H1 (cell line): Measurements from ENCODE around the gene SLC35F3. TPM values are rescaled to one million over a fixed set of nuclear protein-coding genes. Genes with fewer than 3 reads are reported as not detected.

ENCODE experiments used
- CTCF ChIA-PET: fragments of 300-600 bp; sonication (Branson Sonifier 250); formaldehyde crosslinking; loops from one replicate; lab custom pipeline; 2021; ENCODE audit not compliant: partially characterized antibody; lab: Charles Lee
- POLR2A ChIA-PET: fragments of 300-600 bp; sonication (Branson Sonifier 250); formaldehyde crosslinking; loops from one replicate; lab custom pipeline; 2021; ENCODE audit warnings: inconsistent platforms; ENCODE audit not compliant: partially characterized antibody; lab: Charles Lee
- DNase-seq, 2 experiments: peaks; one replicate each; pipeline versions ENCODE4 v3.0.0 to v3.0.0-alpha.2; 2010 to 2022; ENCODE audit warnings: low spot score in 2 of 2, low read depth in 1 of 2, mixed read lengths in 1 of 2
- FAIRE-seq: peaks from 2 replicates; lab custom pipeline; 2011; peaks lifted over from hg19 to GRCh38; lab: Jason Lieb, UNC
- H2AFZ ChIP-seq: 2 replicates; pipeline ENCODE4 v1.8.1; 2012; ENCODE audit warnings: low read length, inconsistent platforms
- H2AK5ac ChIP-seq: 2 replicates; pipeline ENCODE4 v1.6.1; 2013; ENCODE audit warnings: low read depth, low read length
- H2BK120ac ChIP-seq: replicated peaks from 2 replicates; pipeline ENCODE3; 2013; ENCODE audit warnings: low read depth, low read length, inconsistent platforms
- H2BK12ac ChIP-seq: 2 replicates; pipeline ENCODE4 v1.6.1; 2013; ENCODE audit warnings: low read depth, low read length
- H2BK15ac ChIP-seq: 2 replicates; pipeline ENCODE4 v1.6.1; 2013; ENCODE audit warnings: low read length
- H2BK20ac ChIP-seq: 2 replicates; pipeline ENCODE4 v1.6.1; 2013; ENCODE audit warnings: low read length
- H2BK5ac ChIP-seq: 2 replicates; pipeline ENCODE4 v1.6.1; 2013; ENCODE audit warnings: low read depth, low read length
- H3K14ac ChIP-seq: 2 replicates; pipeline ENCODE4 v1.6.1; 2013; ENCODE audit warnings: inconsistent platforms; ENCODE audit not compliant: insufficient read length
- H3K18ac ChIP-seq: 2 replicates; pipeline ENCODE4 v1.6.1; 2013; ENCODE audit warnings: low read length; ENCODE audit errors: extremely low read depth
- H3K23ac ChIP-seq: 2 replicates; pipeline ENCODE4 v1.6.1; 2013; ENCODE audit warnings: inconsistent platforms; ENCODE audit not compliant: insufficient read length
- H3K23me2 ChIP-seq: 2 replicates; pipeline ENCODE4 v1.6.1; 2013; ENCODE audit warnings: low read depth, low read length
- H3K27ac ChIP-seq: 2 replicates; pipeline ENCODE4 v1.6.1; 2011; ENCODE audit warnings: low read depth, low read length, inconsistent platforms
- H3K27me3 ChIP-seq, 4 experiments: replicated peaks in 1 of 4; 1 replicate in 1 of 4; 2 replicates in 3 of 4; pipeline versions ENCODE4 v1.6.1 to v1.8.1; 2011 to 2013; ENCODE audit warnings: low read length in 3 of 4, mild to moderate bottlenecking in 3 of 4, inconsistent platforms in 2 of 4, mixed read lengths in 2 of 4, moderate library complexity in 1 of 4; ENCODE audit not compliant: control insufficient read depth in 3 of 4, insufficient read depth in 3 of 4; ENCODE audit errors: extremely low read depth in 1 of 4
- H3K36me3 ChIP-seq, 4 experiments: 2 replicates each; pipeline versions ENCODE4 v1.6.1 to v1.8.1; 2011 to 2013; ENCODE audit warnings: mild to moderate bottlenecking in 4 of 4, low read length in 3 of 4, moderate library complexity in 2 of 4, control low read depth in 1 of 4, inconsistent platforms in 1 of 4; ENCODE audit not compliant: insufficient read depth in 4 of 4, control insufficient read depth in 2 of 4
- H3K4ac ChIP-seq: replicated peaks from 2 replicates; pipeline ENCODE3; 2013; ENCODE audit warnings: low read length, low read depth, mixed read lengths, inconsistent platforms; ENCODE audit not compliant: insufficient read length
- H3K4me1 ChIP-seq, 4 experiments: replicated peaks in 1 of 4; 1 replicate in 1 of 4; 2 replicates in 3 of 4; pipeline versions ENCODE4 v1.6.1 to v1.8.1; 2011 to 2013; ENCODE audit warnings: low read length in 3 of 4, inconsistent platforms in 2 of 4, mixed read lengths in 1 of 4; ENCODE audit not compliant: insufficient read depth in 4 of 4, control insufficient read depth in 3 of 4
- H3K4me2 ChIP-seq, 2 experiments: 2 replicates each; pipeline versions ENCODE4 v1.6.1 to v1.8.1; 2011 to 2013; ENCODE audit warnings: low read depth in 2 of 2, low read length in 2 of 2, control low read depth in 1 of 2, inconsistent platforms in 1 of 2, mild to moderate bottlenecking in 1 of 2; ENCODE audit not compliant: insufficient read depth in 1 of 2
- H3K4me3 ChIP-seq, 4 experiments: fragments of 200-600, 300-600 bp in 1 of 4; sonication (generic), shearing (Covaris generic), sonication (Bioruptor Twin) in 1 of 4; 2 replicates each; pipeline versions ENCODE4 v1.5.1 to v1.8.1; 2011 to 2016; ENCODE audit warnings: low read length in 4 of 4, low read depth in 3 of 4, control low read depth in 2 of 4, inconsistent platforms in 2 of 4, mild to moderate bottlenecking in 2 of 4, mixed read lengths in 1 of 4, moderate library complexity in 1 of 4; ENCODE audit not compliant: insufficient read depth in 2 of 4; ENCODE audit errors: extremely low read depth in 1 of 4
- H3K56ac ChIP-seq: replicated peaks from 2 replicates; pipeline ENCODE3; 2013; ENCODE audit warnings: low read depth, mild to moderate bottlenecking, mixed read lengths, low read length, inconsistent platforms; ENCODE audit not compliant: insufficient read length
- H3K79me1 ChIP-seq: 2 replicates; pipeline ENCODE4 v1.6.1; 2013; ENCODE audit warnings: low read depth, low read length, control low read depth
- H3K79me2 ChIP-seq, 2 experiments: 2 replicates each; pipeline versions ENCODE4 v1.6.1 to v1.8.1; 2012 to 2013; ENCODE audit warnings: low read length in 2 of 2, mild to moderate bottlenecking in 2 of 2, inconsistent platforms in 1 of 2; ENCODE audit not compliant: insufficient read depth in 2 of 2, control insufficient read depth in 1 of 2
- H3K9ac ChIP-seq, 4 experiments: replicated peaks in 1 of 4; 1 replicate in 1 of 4; 2 replicates in 3 of 4; pipeline versions ENCODE4 v1.6.1 to v1.8.1; 2011 to 2013; ENCODE audit warnings: low read depth in 3 of 4, low read length in 3 of 4, control low read depth in 2 of 4, mild to moderate bottlenecking in 2 of 4, moderate library complexity in 2 of 4, inconsistent platforms in 1 of 4; ENCODE audit errors: extremely low read depth in 1 of 4
- H3K9me3 ChIP-seq, 2 experiments: 2 replicates each; pipeline versions ENCODE4 v1.6.1 to v1.8.1; 2012 to 2013; ENCODE audit warnings: mild to moderate bottlenecking in 2 of 2, moderate library complexity in 2 of 2, control low read depth in 1 of 2, inconsistent platforms in 1 of 2, low read depth in 1 of 2, low read length in 1 of 2, mixed read lengths in 1 of 2; ENCODE audit not compliant: insufficient read depth in 2 of 2
- H4K20me1 ChIP-seq, 2 experiments: replicated peaks in 1 of 2; 2 replicates each; pipeline versions ENCODE3 to v1.8.1; 2011 to 2013; ENCODE audit warnings: inconsistent platforms in 2 of 2, low read length in 2 of 2, mild to moderate bottlenecking in 1 of 2; ENCODE audit not compliant: insufficient read depth in 2 of 2, control insufficient read depth in 1 of 2
- H4K5ac ChIP-seq: 2 replicates; pipeline ENCODE4 v1.6.1; 2013; ENCODE audit warnings: low read length, low read depth, mixed read lengths, inconsistent platforms; ENCODE audit not compliant: insufficient read length
- H4K8ac ChIP-seq: 2 replicates; pipeline ENCODE4 v1.8.0; 2013; ENCODE audit warnings: mild to moderate bottlenecking, moderate library complexity, low read length, inconsistent platforms; ENCODE audit not compliant: insufficient read depth; ENCODE audit errors: extremely low read depth
- H4K91ac ChIP-seq: replicated peaks from 2 replicates; pipeline ENCODE3; 2013; ENCODE audit warnings: low read length, mixed read lengths, inconsistent platforms; ENCODE audit not compliant: insufficient read length
- ATF3 ChIP-seq: IDR thresholded peaks from 2 replicates; pipeline ENCODE4 v1.6.1; 2011; ENCODE audit warnings: low read depth, mild to moderate bottlenecking, low read length; ENCODE audit not compliant: insufficient read depth
- BACH1 ChIP-seq: IDR thresholded peaks from 2 replicates; pipeline ENCODE4 v1.6.1; 2012; ENCODE audit warnings: low read length, improper control_type of control experiment
- CEBPB ChIP-seq: IDR thresholded peaks from 2 replicates; pipeline ENCODE4 v1.6.1; 2012; ENCODE audit warnings: low read depth, low read length
- CREB1 ChIP-seq: IDR thresholded peaks from 2 replicates; pipeline ENCODE4 v1.6.1; 2012; ENCODE audit warnings: inconsistent platforms
- EP300 ChIP-seq, 2 experiments: IDR thresholded peaks; 1 replicate in 1 of 2; 2 replicates in 1 of 2; pipeline ENCODE4 v1.6.1; 2011 to 2012; ENCODE audit warnings: low read depth in 2 of 2, low read length in 2 of 2, mild to moderate bottlenecking in 2 of 2, borderline replicate concordance in 1 of 2, inconsistent platforms in 1 of 2, moderate library complexity in 1 of 2
- HDAC2 ChIP-seq, 2 experiments: fragments of 300-600 bp in 1 of 2; sonication (generic) in 1 of 2; IDR thresholded peaks; 2 replicates each; pipeline ENCODE4 v1.6.1; 2011 to 2012; ENCODE audit warnings: low read depth in 2 of 2, low read length in 2 of 2, mild to moderate bottlenecking in 2 of 2, moderate library complexity in 2 of 2, borderline replicate concordance in 1 of 2, inconsistent platforms in 1 of 2
- KDM5A ChIP-seq: fragments of 200-600 bp; IDR thresholded peaks from 2 replicates; pipeline ENCODE4 v1.7.1; 2012; ENCODE audit warnings: mild to moderate bottlenecking, low read length, inconsistent platforms, mixed read lengths
- NRF1 ChIP-seq: IDR thresholded peaks from 2 replicates; pipeline ENCODE4 v1.6.1; 2011; ENCODE audit warnings: mild to moderate bottlenecking, low read depth, low read length, improper control_type of control experiment
- POLR2AphosphoS5 ChIP-seq: IDR thresholded peaks from 2 replicates; pipeline ENCODE4 v1.6.1; 2011; ENCODE audit warnings: low read depth, low read length
- RAD21 ChIP-seq, 2 experiments: IDR thresholded peaks in 1 of 2; conservative IDR thresholded peaks in 1 of 2; 2 replicates each; pipeline ENCODE4 v1.6.1; 2011; ENCODE audit warnings: low read depth in 2 of 2, low read length in 2 of 2, improper control_type of control experiment in 1 of 2, inconsistent platforms in 1 of 2, mild to moderate bottlenecking in 1 of 2, moderate library complexity in 1 of 2
- RNF2 ChIP-seq: fragments of 200-900, 300-1000 bp; sonication (generic); IDR thresholded peaks from 2 replicates; pipeline ENCODE4 v1.7.1; 2016; ENCODE audit warnings: borderline replicate concordance, low read depth, mild to moderate bottlenecking, antibody characterized with exemption, low read length; ENCODE audit not compliant: poor library complexity, severe bottlenecking; ENCODE audit errors: missing control alignments
- SIRT6 ChIP-seq: IDR thresholded peaks from one replicate; pipeline ENCODE4 v1.7.1; 2012; ENCODE audit warnings: low read length, inconsistent platforms
- SRF ChIP-seq: IDR thresholded peaks from 2 replicates; pipeline ENCODE4 v1.6.1; 2011; ENCODE audit warnings: mild to moderate bottlenecking, low read depth, low read length, moderate library complexity
- WGBS, 2 experiments: shearing (Covaris generic) in 1 of 2; methylation state at CpG; one replicate each; pipeline versions ENCODE4 v1.1.6 to v1.1.7; 2013 to 2015; ENCODE audit warnings: low lambda C conversion rate in 2 of 2, mixed read lengths in 2 of 2, inconsistent platforms in 1 of 2, low coverage in 1 of 2, missing lambda C conversion rate in 1 of 2; ENCODE audit not compliant: insufficient replicate concordance in 2 of 2, insufficient coverage in 1 of 2, insufficient read length in 1 of 2; ENCODE audit errors: extremely low coverage in 1 of 2, missing lambda C conversion rate in 1 of 2; 5-methylcytosine and 5-hydroxymethylcytosine counted together
- polyA plus RNA-seq, 7 experiments: library from polyadenylated mRNA; depleted of rRNA in 3 of 7; stranded (reverse) in 5 of 7; unstranded in 2 of 7; fragments of >200 nt in 5 of 7; fragments of 200-250 nt in 2 of 7; gene quantifications; 1 replicate in 5 of 7; 2 replicates in 1 of 7; 4 replicates in 1 of 7; pipeline versions ENCODE4 v1.2.1 to v1.2.3, GENCODE V29; 2011 to 2013; ENCODE audit warnings: missing spikeins in 2 of 7, mixed read lengths in 2 of 7
- total RNA-seq: library from RNA; stranded (reverse); fragmentation: NEBNext Ultra II Directional; extraction: Animal tissue kit (Norgen Biotek cat#: 25700); gene quantifications from 2 replicates; pipeline ENCODE4 v1.2.1, GENCODE V29; 2021

SLC35F3 gene
- total and polyA plus RNA-seq, 2 of the 8 experiments (the other 6 are each of a cell fraction or from before 2014, with no cell fraction given) = 0.78 to 1.2 TPM

DNA sequence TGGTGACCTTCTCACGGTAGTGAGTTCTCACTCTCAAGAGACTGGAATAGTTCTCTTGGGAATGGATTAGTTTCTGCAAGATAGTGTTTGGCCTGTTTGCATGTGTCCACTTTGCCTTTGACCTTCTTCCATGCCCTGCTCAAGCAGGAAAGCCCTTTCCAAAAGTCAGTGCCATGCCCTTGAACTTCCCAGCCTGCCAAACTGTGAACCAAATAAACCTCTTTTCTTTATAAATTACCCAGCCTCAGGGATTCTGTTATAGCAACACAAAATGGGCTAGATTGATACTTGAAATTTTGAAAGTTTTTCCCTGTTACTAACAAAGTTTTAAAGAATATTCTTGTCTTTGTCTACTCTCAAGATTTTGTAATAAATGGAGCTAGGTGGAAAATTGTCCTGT is 139.6 kb downstream of the SLC35F3 start:
- H3K23me2 ChIP-seq = no peaks in the 10 kb centered on the region
- DNase-seq = no peak
- H3K56ac ChIP-seq = no peak overlapping the region
- no peak overlapping the region for H2AK5ac ChIP-seq
- TF ChIP-seq HDAC2 (IDR thresholded peaks at IDR 0.05; ENCODE audit: borderline replicate concordance in 1 of 2, low read depth in 2 of 2, low read length in 2 of 2) (no peak), CEBPB (no peak), EP300 (IDR thresholded peaks at IDR 0.05; ENCODE audit: borderline replicate concordance in 1 of 2, low read depth in 2 of 2, low read length in 2 of 2) (no peak), POLR2AphosphoS5 (no peak), NRF1 (no peak), RNF2 (no peak), CREB1 (no peak), BACH1 (no peak), KDM5A (no peak), RAD21 (IDR thresholded peaks at IDR 0.05 in 1 of 2, conservative IDR thresholded peaks at IDR 0.05 in 1 of 2; ENCODE audit: low read depth in 2 of 2, low read length in 2 of 2) (no peak), ATF3 (no peak), SRF (no peak), SIRT6 (no peak)
- TF ChIP-seq, all 59 proteins: peak for 0
- Histone ChIP-seq H3K9ac (no peak overlapping the region), H4K8ac (no peak overlapping the region), H3K4ac (no peak overlapping the region), H4K20me1 (no peaks in the 10 kb centered on the region), H2AFZ (no peak overlapping the region), H3K36me3 (no peaks in the 10 kb centered on the region), H4K5ac (no peak overlapping the region), H3K4me1 (no peaks in the 10 kb centered on the region), H3K14ac (no peak overlapping the region), H2BK15ac (no peak overlapping the region), H3K79me1 (no peaks in the 10 kb centered on the region), H2BK120ac (no peak overlapping the region), H2BK20ac (no peak overlapping the region), H3K4me3 (no peak overlapping the region), H2BK5ac (no peak overlapping the region), H3K27ac (no peak overlapping the region), H3K23ac (no peak overlapping the region), H3K4me2 (no peak overlapping the region), H3K9me3 (peaks cover 0 to 2% of the 10 kb centered on the region in 2 experiments; a peak in 1 of 4 replicates), H3K79me2 (no peaks in the 10 kb centered on the region), H4K91ac (no peak overlapping the region), H3K18ac (no peak overlapping the region), H3K27me3 (no peaks in the 10 kb centered on the region), H2BK12ac (no peak overlapping the region)
- FAIRE-seq = no peak
- WGBS, 2 experiments = 96% methylated on average over 1 of the region's 1 CpG; no CpG with 5 or more reads in 1 of the 2 experiments
- POLR2A ChIA-PET = no interaction called here
- CTCF ChIA-PET = interaction anchor here (1.6 kb wide), 1 partner anchor 17 kb away, joined by 5 read pairs; no protein-coding TSS in a partner anchor
